ENCODE measurements around the gene PGLYRP2.

PGLYRP2 gene

DNA sequence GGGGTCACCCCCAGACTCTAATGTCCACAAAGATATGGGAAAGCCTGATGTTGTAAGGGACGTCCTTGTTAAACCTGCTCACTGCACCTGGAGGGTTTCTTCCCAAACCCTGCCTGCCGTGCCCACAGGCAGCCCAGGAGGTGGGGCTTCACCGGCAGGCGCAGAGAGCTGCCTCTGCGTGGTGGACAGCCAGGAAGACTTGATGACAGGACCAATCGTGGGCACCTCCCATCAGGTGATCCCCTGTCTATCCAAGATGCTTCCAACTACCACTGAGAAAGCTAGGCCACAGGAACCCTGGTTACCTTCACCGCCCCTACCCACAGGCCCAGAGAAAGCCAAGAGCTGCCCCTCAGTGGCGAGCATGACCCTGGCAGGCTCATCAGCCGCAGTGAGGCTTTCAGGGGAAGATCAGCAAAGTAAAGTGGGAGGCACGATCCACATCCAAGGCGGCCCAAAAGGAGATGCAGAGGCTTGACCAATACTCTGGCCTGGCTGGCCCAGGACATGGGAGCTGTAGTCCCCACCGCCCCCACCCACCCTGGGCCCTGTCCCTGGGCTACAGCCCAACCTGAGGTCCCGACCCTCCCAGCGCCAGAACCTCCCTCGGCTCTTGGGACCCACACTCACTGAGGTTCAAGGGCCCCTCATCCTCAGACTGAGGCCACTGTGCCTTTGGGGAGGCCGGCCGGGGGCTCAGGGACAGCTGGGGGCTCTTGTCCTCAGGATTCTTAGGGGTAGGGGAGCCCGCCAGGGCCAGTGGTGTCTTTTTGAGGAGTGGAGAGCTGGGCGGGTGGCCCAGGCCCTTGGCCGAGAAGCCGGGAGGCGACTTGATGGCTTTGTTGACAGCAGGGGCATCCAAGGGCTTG is 50.1 kb downstream of the PGLYRP2 start:
- no peak for DNase-seq (ENCODE audit: low read depth)
- TF ChIP-seq, protein P1, sequence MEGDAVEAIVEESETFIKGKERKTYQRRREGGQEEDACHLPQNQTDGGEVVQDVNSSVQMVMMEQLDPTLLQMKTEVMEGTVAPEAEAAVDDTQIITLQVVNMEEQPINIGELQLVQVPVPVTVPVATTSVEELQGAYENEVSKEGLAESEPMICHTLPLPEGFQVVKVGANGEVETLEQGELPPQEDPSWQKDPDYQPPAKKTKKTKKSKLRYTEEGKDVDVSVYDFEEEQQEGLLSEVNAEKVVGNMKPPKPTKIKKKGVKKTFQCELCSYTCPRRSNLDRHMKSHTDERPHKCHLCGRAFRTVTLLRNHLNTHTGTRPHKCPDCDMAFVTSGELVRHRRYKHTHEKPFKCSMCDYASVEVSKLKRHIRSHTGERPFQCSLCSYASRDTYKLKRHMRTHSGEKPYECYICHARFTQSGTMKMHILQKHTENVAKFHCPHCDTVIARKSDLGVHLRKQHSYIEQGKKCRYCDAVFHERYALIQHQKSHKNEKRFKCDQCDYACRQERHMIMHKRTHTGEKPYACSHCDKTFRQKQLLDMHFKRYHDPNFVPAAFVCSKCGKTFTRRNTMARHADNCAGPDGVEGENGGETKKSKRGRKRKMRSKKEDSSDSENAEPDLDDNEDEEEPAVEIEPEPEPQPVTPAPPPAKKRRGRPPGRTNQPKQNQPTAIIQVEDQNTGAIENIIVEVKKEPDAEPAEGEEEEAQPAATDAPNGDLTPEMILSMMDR (IDR thresholded peaks at IDR 0.05; ENCODE audit: control insufficient read depth, insufficient read depth, low read depth, low read length, missing control alignments), result no peak
- H3K4me3 ChIP-seq (ENCODE audit: control insufficient read depth, low read depth, low read length), result no peak overlapping the region

DNA sequence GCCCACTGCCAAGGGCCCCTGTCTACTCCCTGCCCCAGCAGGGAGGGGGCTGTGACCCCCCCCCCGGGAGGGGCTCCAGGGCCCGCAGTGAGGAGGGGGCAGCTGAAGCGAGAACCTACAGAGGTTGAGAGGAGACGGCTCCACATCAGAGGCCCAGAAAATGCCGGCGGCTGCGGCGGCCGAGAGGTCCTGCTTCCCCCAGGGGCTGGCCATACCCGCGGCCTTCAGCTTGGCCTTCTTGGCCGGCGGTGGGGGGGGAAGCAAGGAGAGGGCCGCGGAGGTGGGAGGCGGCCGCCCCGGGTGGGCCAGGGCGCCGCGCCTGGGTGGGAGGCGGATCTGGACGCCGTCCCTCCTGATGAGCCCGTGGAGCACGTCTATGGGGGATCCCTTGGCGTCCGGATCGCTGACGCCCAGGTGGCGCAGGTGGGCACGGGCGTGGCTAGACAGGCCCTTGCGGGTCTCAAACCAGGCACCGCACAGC is 51.3 kb downstream of the PGLYRP2 start:
- no peak overlapping the region for H3K4me3 ChIP-seq (ENCODE audit: control insufficient read depth, low read depth, low read length)
- TF ChIP-seq, protein P1 (IDR thresholded peaks at IDR 0.05; ENCODE audit: control insufficient read depth, insufficient read depth, low read depth, low read length, missing control alignments), result no peak
- DNase-seq (ENCODE audit: low read depth), result no peak

DNA sequence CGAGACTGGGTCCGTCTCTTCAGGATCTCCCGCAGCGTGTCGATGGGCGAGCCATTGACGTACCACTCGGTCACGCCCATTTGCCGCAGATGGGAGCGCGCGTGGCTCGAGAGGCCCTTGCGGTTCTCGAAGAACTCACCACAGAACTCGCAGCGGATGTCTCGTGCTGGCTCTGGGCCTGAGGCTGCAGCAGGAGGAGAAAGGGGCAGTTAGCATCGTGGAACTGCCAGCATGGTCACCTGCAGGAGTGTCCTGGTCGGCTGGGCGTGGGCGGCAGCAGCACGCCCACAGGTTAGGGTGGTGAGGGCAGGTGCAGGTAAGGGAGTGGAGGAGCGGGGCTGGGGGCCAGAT is 52.0 kb downstream of the PGLYRP2 start:
- no peak for DNase-seq (ENCODE audit: low read depth)

DNA sequence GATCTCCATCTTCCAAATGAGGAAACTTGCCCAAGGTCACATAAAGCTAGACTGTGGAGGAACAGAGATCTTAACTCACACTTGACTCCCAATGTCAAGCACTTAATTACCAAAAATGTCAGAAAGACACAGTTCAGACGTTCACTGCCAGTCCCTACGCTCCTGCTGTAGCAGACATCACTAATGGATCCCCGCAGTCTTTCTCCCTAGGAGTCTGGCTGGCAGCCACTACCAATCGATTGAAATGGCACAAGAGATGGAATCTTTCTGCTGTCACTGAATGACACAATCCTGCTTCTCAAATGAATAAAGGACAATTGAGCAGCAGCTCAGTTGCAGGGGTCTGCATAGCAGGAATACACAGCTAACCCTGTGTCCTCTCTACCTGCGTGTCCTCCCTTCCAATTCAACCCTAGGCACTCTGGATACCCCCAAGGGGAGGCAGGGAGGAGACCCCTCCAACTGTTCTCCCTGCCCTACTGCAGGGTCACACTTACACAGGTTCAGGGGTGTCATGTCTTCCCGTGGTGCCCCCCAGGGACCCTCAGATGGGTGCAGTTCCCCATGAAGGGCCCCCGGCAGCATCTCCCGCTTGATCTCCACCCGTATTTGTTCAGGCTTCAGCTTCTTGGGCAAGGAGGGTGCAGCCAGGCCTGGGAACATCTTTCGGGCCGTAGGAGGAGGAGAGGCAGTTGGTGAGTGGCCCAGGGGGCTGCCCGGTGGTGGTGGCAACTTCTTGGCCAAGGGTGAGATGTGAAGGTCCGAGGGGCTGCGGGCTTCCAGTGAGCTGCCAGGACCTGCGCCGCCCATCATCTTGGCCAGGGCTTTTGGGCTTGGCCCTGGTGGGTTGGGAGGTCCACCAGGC is 52.6 kb downstream of the PGLYRP2 start:
- no peak overlapping the region for H3K4me3 ChIP-seq (ENCODE audit: control insufficient read depth, low read depth, low read length)
- DNase-seq (ENCODE audit: low read depth), result no peak
- TF ChIP-seq, protein P1 (IDR thresholded peaks at IDR 0.05; ENCODE audit: control insufficient read depth, insufficient read depth, low read depth, low read length, missing control alignments), result no peak

More for the DNA sequence above, 52.0 kb downstream of the PGLYRP2 start:
- H3K4me3 ChIP-seq (ENCODE audit: control insufficient read depth, low read depth, low read length), result no peak overlapping the region
- TF ChIP-seq, protein P1 (IDR thresholded peaks at IDR 0.05; ENCODE audit: control insufficient read depth, insufficient read depth, low read depth, low read length, missing control alignments), result no peak

DNA sequence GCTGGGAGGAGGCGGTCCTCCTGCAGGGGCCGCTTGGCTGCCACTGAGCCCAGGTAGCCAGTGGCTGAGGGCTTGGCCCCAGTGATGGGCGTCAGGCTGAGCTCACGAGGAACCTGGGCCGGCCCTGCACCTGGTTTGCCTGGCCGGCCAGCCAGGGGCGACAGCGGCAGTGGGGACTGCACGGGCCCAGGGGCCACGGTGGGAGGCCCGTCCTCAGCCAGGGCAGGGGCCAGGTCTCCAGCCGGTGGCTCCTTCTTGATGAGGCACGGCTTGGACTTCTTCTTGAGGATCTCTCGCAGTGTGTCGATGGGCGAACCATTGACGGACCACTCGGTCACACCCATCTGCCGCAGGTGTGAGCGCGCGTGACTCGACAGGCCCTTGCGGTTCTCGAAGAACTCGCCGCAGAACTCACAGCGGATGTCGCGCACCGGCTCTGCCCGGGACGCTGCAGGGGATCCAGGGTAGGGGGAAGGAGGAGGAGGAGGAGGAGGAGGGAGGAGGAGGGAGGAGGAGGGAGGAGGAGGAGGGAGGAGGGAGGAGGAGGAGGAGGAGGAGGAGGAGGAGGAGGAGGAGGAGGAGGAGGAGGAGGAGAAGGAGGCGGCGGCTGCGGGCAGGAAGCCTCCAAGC is 53.9 kb downstream of the PGLYRP2 start:
- TF ChIP-seq, protein P1 (IDR thresholded peaks at IDR 0.05; ENCODE audit: control insufficient read depth, insufficient read depth, low read depth, low read length, missing control alignments), result no peak
- no peak for DNase-seq (ENCODE audit: low read depth)
- H3K4me3 ChIP-seq (ENCODE audit: control insufficient read depth, low read depth, low read length), result no peak overlapping the region

DNA sequence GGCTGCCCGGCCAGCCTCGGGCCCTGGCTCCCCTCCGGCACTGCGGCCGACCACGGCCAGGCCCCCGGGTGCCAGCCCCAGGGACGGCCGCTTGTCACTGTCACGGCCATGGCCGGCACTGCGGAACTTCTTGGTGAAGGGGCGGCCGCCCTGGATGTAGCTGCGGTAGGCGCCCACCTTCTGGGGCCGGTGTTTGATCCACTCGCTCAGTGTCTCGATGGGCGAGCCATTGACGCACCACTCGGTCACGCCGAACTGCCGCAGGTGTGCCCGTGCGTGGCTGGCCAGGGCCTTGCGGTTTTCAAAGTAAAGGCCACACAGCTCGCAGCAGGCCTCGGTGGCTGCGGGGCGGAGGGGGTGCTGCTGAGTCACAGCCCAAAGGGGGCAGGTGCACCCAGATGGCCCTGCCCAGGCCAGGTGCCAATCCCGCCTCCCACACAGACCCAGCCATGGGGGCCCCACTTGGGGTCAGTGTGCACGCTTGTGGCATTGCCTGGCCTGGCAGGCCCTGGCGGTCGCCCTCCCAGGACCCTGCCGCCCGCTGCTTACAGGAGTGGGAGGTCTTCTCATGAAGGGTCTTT is 54.5 kb downstream of the PGLYRP2 start:
- no peak overlapping the region for H3K4me3 ChIP-seq (ENCODE audit: control insufficient read depth, low read depth, low read length)
- no peak for DNase-seq (ENCODE audit: low read depth)
- TF ChIP-seq, protein P1 (IDR thresholded peaks at IDR 0.05; ENCODE audit: control insufficient read depth, insufficient read depth, low read depth, low read length, missing control alignments), result no peak
